Measurements from ENCODE around the gene HSPB1. TPM values are rescaled to one million over a fixed set of nuclear protein-coding genes. Genes with fewer than 3 reads are reported as not detected.
"Not testable (repeated sequence)": the region's sequence is repeated elsewhere in the genome, so short reads cannot be mapped to it uniquely, and the experiment has no call there.

The HSPB1 gene
- total and polyA plus RNA-seq, 2 donors (not counting 1 experiment from before 2014, with no cell fraction given): 34.0 to 343 TPM

GRCh38 chr7:76304888-76305375 lies 2.5 kb downstream of the HSPB1 start:
- intact Hi-C loops (cut with micrococcal nuclease): no loop called here
- no peak for DNase-seq
- ATAC-seq (ENCODE audit: low read depth): no peak
- Histone ChIP-seq H3K4me1 (ENCODE audit: control insufficient read depth in 2 of 2, insufficient read depth in 2 of 2, low read length in 2 of 2) (peaks cover 10 to 21% of the 10 kb centered on the region in 2 donors), H3K27ac (ENCODE audit: low read length in 2 of 2) (no peak overlapping the region), H3K4me2 (replicated peaks; ENCODE audit: low read depth, low read length, poor library complexity, severe bottlenecking) (no peak overlapping the region), H3K4me3 (ENCODE audit: control extremely low read depth in 1 of 5, extremely low read depth in 1 of 5, insufficient read depth in 1 of 5, low read depth in 2 of 5, low read length in 4 of 5) (no peak overlapping the region), H4K20me1 (ENCODE audit: control insufficient read depth, insufficient read depth, low read length, poor library complexity, severe bottlenecking) (no peaks in the 10 kb centered on the region), H3K9me3 (ENCODE audit: control extremely low read depth in 1 of 3, control insufficient read depth in 2 of 3, insufficient read depth in 1 of 3, low read length in 2 of 3) (peaks cover 0 to 10% (median 0%) of the 10 kb centered on the region in 3 donors), H3K27me3 (replicated peaks in 1 of 4; ENCODE audit: control extremely low read depth in 1 of 4, control insufficient read depth in 3 of 4, insufficient read depth in 4 of 4, low read length in 3 of 4) (no peaks in the 10 kb centered on the region), H2AFZ (ENCODE audit: insufficient read depth, low read depth, low read length, poor library complexity, severe bottlenecking) (no peak overlapping the region), H3K9ac (ENCODE audit: low read length) (no peak overlapping the region), H3K79me2 (ENCODE audit: control insufficient read depth, insufficient read depth, low read length) (no peaks in the 10 kb centered on the region), H3K36me3 (replicated peaks in 1 of 2; ENCODE audit: control extremely low read depth in 1 of 2, control insufficient read depth in 1 of 2, extremely low read depth in 1 of 2, insufficient read depth in 2 of 2, low read length in 1 of 2) (no peaks in the 10 kb centered on the region)
- no peak for TF ChIP-seq EZH2 (IDR thresholded peaks at IDR 0.05; ENCODE audit: borderline replicate concordance, insufficient read depth, low read depth, low read length, poor library complexity, severe bottlenecking)
- no peak for TF ChIP-seq CTCF (IDR thresholded peaks at IDR 0.05)
- Mint-ChIP-seq H3K9me3 (ENCODE audit: insufficient read depth) (no peaks in the 10 kb centered on the region), H3K27ac (no peak overlapping the region), H3K27me3 (no peaks in the 10 kb centered on the region), H3K4me1 (peaks cover 15% of the 10 kb centered on the region), H3K4me3 (peak overlapping the region; percentile 94)
- ChIA-PET POLR2A (interaction anchor here (0.7 kb wide), 1 partner anchor 65 kb away, joined by 4 read pairs; no protein-coding TSS in a partner anchor), CTCF (interaction anchor here (1.3 to 5.5 kb wide), 4 partner anchors 9 to 129 kb away, joined by 3 to 31 read pairs (median 7); no protein-coding TSS in a partner anchor)
- 97% methylated on average over 10 of the region's 10 CpGs for WGBS (ENCODE audit: insufficient coverage)

GRCh38 chr7:76308874-76309273 lies 6.4 kb downstream of the HSPB1 start:
- intact Hi-C loops (cut with micrococcal nuclease); H3K79me2 ChIP-seq (ENCODE audit: control insufficient read depth, insufficient read depth, low read length); H3K27ac Mint-ChIP-seq; H3K27me3 ChIP-seq (replicated peaks in 1 of 4; ENCODE audit: control extremely low read depth in 1 of 4, control insufficient read depth in 3 of 4, insufficient read depth in 4 of 4, low read length in 3 of 4); H3K4me2 ChIP-seq (replicated peaks; ENCODE audit: low read depth, low read length, poor library complexity, severe bottlenecking); H2AFZ ChIP-seq (ENCODE audit: insufficient read depth, low read depth, low read length, poor library complexity, severe bottlenecking); H3K4me1 ChIP-seq (ENCODE audit: control insufficient read depth in 2 of 2, insufficient read depth in 2 of 2, low read length in 2 of 2); H3K4me3 ChIP-seq (ENCODE audit: control extremely low read depth in 1 of 5, extremely low read depth in 1 of 5, insufficient read depth in 1 of 5, low read depth in 2 of 5, low read length in 4 of 5); POLR2A ChIA-PET; H3K36me3 ChIP-seq (replicated peaks in 1 of 2; ENCODE audit: control extremely low read depth in 1 of 2, control insufficient read depth in 1 of 2, extremely low read depth in 1 of 2, insufficient read depth in 2 of 2, low read length in 1 of 2); DNase-seq; H3K9me3 Mint-ChIP-seq (ENCODE audit: insufficient read depth); H3K9ac ChIP-seq (ENCODE audit: low read length); H3K4me1 Mint-ChIP-seq; ATAC-seq (ENCODE audit: low read depth); H3K27ac ChIP-seq (ENCODE audit: low read length in 2 of 2); H4K20me1 ChIP-seq (ENCODE audit: control insufficient read depth, insufficient read depth, low read length, poor library complexity, severe bottlenecking); H3K4me3 Mint-ChIP-seq; H3K9me3 ChIP-seq (ENCODE audit: control extremely low read depth in 1 of 3, control insufficient read depth in 2 of 3, insufficient read depth in 1 of 3, low read length in 2 of 3); H3K27me3 Mint-ChIP-seq: not testable (repeated sequence)
- WGBS (ENCODE audit: insufficient coverage): 94% methylated on average over 8 of the region's 12 CpGs
- CTCF ChIA-PET: interaction anchor here (1.1 to 2.2 kb wide), 5 partner anchors 17 to 130 kb away, joined by 3 to 6 read pairs (median 3); partner anchors contain the start of gene YWHAG

- intact Hi-C loops (cut with micrococcal nuclease): loop anchor here (10.0 kb wide), 1 partner anchor 1235 kb away; the partner anchor contains the start of gene RCC1L
These were observed 7.0 kb downstream of the HSPB1 start for GRCh38 chr7:76309341-76310101.

More at GRCh38 chr7:76309341-76310101, 7.0 kb downstream of the HSPB1 start:
- H3K27ac Mint-ChIP-seq; H3K4me1 Mint-ChIP-seq; H3K79me2 ChIP-seq (ENCODE audit: control insufficient read depth, insufficient read depth, low read length); H3K9me3 ChIP-seq (ENCODE audit: control extremely low read depth in 1 of 3, control insufficient read depth in 2 of 3, insufficient read depth in 1 of 3, low read length in 2 of 3); H3K4me1 ChIP-seq (ENCODE audit: control insufficient read depth in 2 of 2, insufficient read depth in 2 of 2, low read length in 2 of 2); H4K20me1 ChIP-seq (ENCODE audit: control insufficient read depth, insufficient read depth, low read length, poor library complexity, severe bottlenecking); H2AFZ ChIP-seq (ENCODE audit: insufficient read depth, low read depth, low read length, poor library complexity, severe bottlenecking); H3K27ac ChIP-seq (ENCODE audit: low read length in 2 of 2); H3K4me3 Mint-ChIP-seq; ATAC-seq (ENCODE audit: low read depth); DNase-seq; H3K36me3 ChIP-seq (replicated peaks in 1 of 2; ENCODE audit: control extremely low read depth in 1 of 2, control insufficient read depth in 1 of 2, extremely low read depth in 1 of 2, insufficient read depth in 2 of 2, low read length in 1 of 2); H3K27me3 Mint-ChIP-seq; H3K9me3 Mint-ChIP-seq (ENCODE audit: insufficient read depth); H3K4me2 ChIP-seq (replicated peaks; ENCODE audit: low read depth, low read length, poor library complexity, severe bottlenecking); H3K27me3 ChIP-seq (replicated peaks in 1 of 4; ENCODE audit: control extremely low read depth in 1 of 4, control insufficient read depth in 3 of 4, insufficient read depth in 4 of 4, low read length in 3 of 4); H3K9ac ChIP-seq (ENCODE audit: low read length); H3K4me3 ChIP-seq (ENCODE audit: control extremely low read depth in 1 of 5, extremely low read depth in 1 of 5, insufficient read depth in 1 of 5, low read depth in 2 of 5, low read length in 4 of 5): not testable (repeated sequence)
- CTCF ChIA-PET: interaction anchor here (1.1 to 2.2 kb wide), 4 partner anchors 17 to 131 kb away, joined by 3 to 6 read pairs (median 4); partner anchors contain the start of gene YWHAG
- WGBS (ENCODE audit: insufficient coverage): 95% methylated on average over 43 of the region's 50 CpGs
- POLR2A ChIA-PET: interaction anchor here (0.7 kb wide), 1 partner anchor 13 kb away, joined by 5 read pairs; no protein-coding TSS in a partner anchor
